HEK293 (cell line): ENCODE results near the gene PFDN1.

Source experiments
- CTCF ChIP-seq: fragments of 450-650 bp; formaldehyde crosslinking; IDR thresholded peaks from 2 replicates; pipeline ENCODE4 v1.5.1; 2016; ENCODE audit warnings: missing biosample characterization, missing genetic modification characterization
- ZFP3 ChIP-seq: fragments of 450-650 bp; formaldehyde crosslinking; IDR thresholded peaks from 2 replicates; pipeline ENCODE4 v1.5.1; 2016; ENCODE audit warnings: low read depth, missing biosample characterization, missing genetic modification characterization
- ZNF488 ChIP-seq: fragments of 450-650 bp; formaldehyde crosslinking; IDR thresholded peaks from 2 replicates; pipeline ENCODE4 v1.5.1; 2016; ENCODE audit warnings: missing biosample characterization, missing genetic modification characterization
- ZNF501 ChIP-seq: fragments of 450-650 bp; formaldehyde crosslinking; IDR thresholded peaks from 2 replicates; pipeline ENCODE4 v1.5.1; 2016; ENCODE audit warnings: missing biosample characterization, missing genetic modification characterization
- ZNF558 ChIP-seq: fragments of 450-650 bp; formaldehyde crosslinking; IDR thresholded peaks from 2 replicates; pipeline ENCODE4 v1.5.1; 2016; ENCODE audit warnings: missing biosample characterization, missing genetic modification characterization

GRCh38 chr5:140239939-140240700 lies 62.8 kb downstream of the PFDN1 start:
- TF ChIP-seq ZNF488 (tag by site-specific recombination) (no peak), ZNF501 (tag by site-specific recombination) (no peak), CTCF (peak; percentile 74), ZNF558 (no peak), ZFP3 (no peak)
